HCT116 (cell line): ENCODE results near the gene RAB13. TPM values are rescaled to one million over a fixed set of nuclear protein-coding genes. Genes with fewer than 3 reads are reported as not detected.

ENCODE experiments used
- CTCF ChIP-seq, 3 experiments: fragments of 200-600 bp in 1 of 3; sonication (generic) in 1 of 3; IDR thresholded peaks in 2 of 3; conservative IDR thresholded peaks in 1 of 3; 2 replicates each; pipeline ENCODE4 v1.5.1; 2012 to 2017; ENCODE audit warnings: low read depth in 2 of 3, low read length in 2 of 3, antibody characterized with exemption in 1 of 3, borderline replicate concordance in 1 of 3, control low read depth in 1 of 3, mild to moderate bottlenecking in 1 of 3, mixed read lengths in 1 of 3, mixed run types in 1 of 3, moderate library complexity in 1 of 3; ENCODE audit not compliant: insufficient read depth in 1 of 3
- EGR1 ChIP-seq: IDR thresholded peaks from 2 replicates; pipeline ENCODE4 v1.6.1; 2012; ENCODE audit warnings: low read depth
- POLR2A ChIP-seq: IDR thresholded peaks from 2 replicates; pipeline ENCODE4 v1.7.0; 2011; ENCODE audit warnings: borderline replicate concordance; ENCODE audit not compliant: insufficient read depth, insufficient read length; ENCODE audit errors: extremely low read depth
- POLR2AphosphoS5 ChIP-seq: IDR thresholded peaks from 2 replicates; pipeline ENCODE4 v1.6.1; 2011; ENCODE audit warnings: mild to moderate bottlenecking, low read depth, low read length, moderate library complexity
- RAD21 ChIP-seq: IDR thresholded peaks from 2 replicates; pipeline ENCODE4 v1.6.1; 2012; ENCODE audit warnings: low read depth, mild to moderate bottlenecking
- REST ChIP-seq: IDR thresholded peaks from 2 replicates; pipeline ENCODE4 v1.6.1; 2012; ENCODE audit warnings: low read depth
- SIN3A ChIP-seq: IDR thresholded peaks from 2 replicates; pipeline ENCODE4 v1.6.1; 2012; ENCODE audit warnings: low read depth
- total RNA-seq: library from RNA; stranded (reverse); gene quantifications from one replicate; pipeline ENCODE4 v1.2.1, GENCODE V29; 2021; ENCODE audit not compliant: unreplicated experiment

The RAB13 gene
- total RNA-seq, 1 experiment from 2014 or later, result 93.6 TPM

- TF ChIP-seq REST, result no peak
- peak in 2 of 3 experiments; percentile 26 to 32; a peak in 3 of 6 replicates for TF ChIP-seq CTCF (IDR thresholded peaks at IDR 0.05 in 2 of 3, conservative IDR thresholded peaks at IDR 0.05 in 1 of 3; ENCODE audit: borderline replicate concordance in 1 of 3, insufficient read depth in 1 of 3, low read depth in 2 of 3, low read length in 2 of 3)
- no peak for TF ChIP-seq EGR1
- no peak for TF ChIP-seq SIN3A
- no peak for TF ChIP-seq RAD21
- peak; percentile 91 for TF ChIP-seq POLR2A
- peak; percentile 84 for TF ChIP-seq POLR2AphosphoS5
These were observed 18.8 kb downstream of the RAB13 start, which contains the start of gene CREB3L4 (continued) for GRCh38 chr1:153967107-153967999.
